ENCODE data around the gene P2RX2.

The P2RX2 gene

GRCh38 chr12:132583411-132583710 lies 35.2 kb upstream of the P2RX2 start:
- H3K4me3 ChIP-seq (ENCODE audit: low read depth, low read length) = no peak overlapping the region
- TF ChIP-seq CTCF (IDR thresholded peaks at IDR 0.05; ENCODE audit: borderline replicate concordance, insufficient read depth, low read depth, low read length) = no peak

GRCh38 chr12:132583736-132584135 lies 34.8 kb upstream of the P2RX2 start:
- no peak overlapping the region for H3K4me3 ChIP-seq (ENCODE audit: low read depth, low read length)
- no peak for TF ChIP-seq CTCF (IDR thresholded peaks at IDR 0.05; ENCODE audit: borderline replicate concordance, insufficient read depth, low read depth, low read length)

GRCh38 chr12:132584429-132584828 lies 34.1 kb upstream of the P2RX2 start:
- no peak for TF ChIP-seq CTCF (IDR thresholded peaks at IDR 0.05; ENCODE audit: borderline replicate concordance, insufficient read depth, low read depth, low read length)
- H3K4me3 ChIP-seq (ENCODE audit: low read depth, low read length) = no peak overlapping the region

GRCh38 chr12:132585177-132585576 lies 33.4 kb upstream of the P2RX2 start:
- H3K4me3 ChIP-seq (ENCODE audit: low read depth, low read length) = no peak overlapping the region
- TF ChIP-seq CTCF (IDR thresholded peaks at IDR 0.05; ENCODE audit: borderline replicate concordance, insufficient read depth, low read depth, low read length) = no peak

- no peak overlapping the region for H3K4me3 ChIP-seq (ENCODE audit: low read depth, low read length)
- no peak for TF ChIP-seq CTCF (IDR thresholded peaks at IDR 0.05; ENCODE audit: borderline replicate concordance, insufficient read depth, low read depth, low read length)
Measured at GRCh38 chr12:132586929-132587328, 31.6 kb upstream of the P2RX2 start.

- TF ChIP-seq CTCF (IDR thresholded peaks at IDR 0.05; ENCODE audit: borderline replicate concordance, insufficient read depth, low read depth, low read length) = no peak
Measured at GRCh38 chr12:132587781-132588180, 30.8 kb upstream of the P2RX2 start.

GRCh38 chr12:132588319-132588718 lies 30.3 kb upstream of the P2RX2 start:
- no peak for TF ChIP-seq CTCF (IDR thresholded peaks at IDR 0.05; ENCODE audit: borderline replicate concordance, insufficient read depth, low read depth, low read length)
- H3K4me3 ChIP-seq (ENCODE audit: low read depth, low read length) = no peak overlapping the region

More at GRCh38 chr12:132587781-132588180, 30.8 kb upstream of the P2RX2 start:
- no peak overlapping the region for H3K4me3 ChIP-seq (ENCODE audit: low read depth, low read length)

Measured in GM12875 (cell line).